Glutamatergic neuron (in vitro differentiated cells): Measurements from ENCODE around the gene PAK5. TPM values are rescaled to one million over a fixed set of nuclear protein-coding genes. Genes with fewer than 3 reads are reported as not detected.
"Not testable (repeated sequence)": the region's sequence is repeated elsewhere in the genome, so short reads cannot be mapped to it uniquely, and the experiment has no call there.

Source experiments
- DNase-seq: peaks from one replicate; pipeline ENCODE4 v3.0.0; 2022
- H3K27ac Mint-ChIP-seq: one replicate; pipeline ENCODE4 v1.8.0; 2020; ENCODE audit warnings: mild to moderate bottlenecking, mixed read lengths, inconsistent platforms; ENCODE audit not compliant: unreplicated experiment
- H3K27me3 Mint-ChIP-seq: one replicate; pipeline ENCODE4 v1.8.0; 2020; ENCODE audit warnings: mild to moderate bottlenecking, moderate library complexity, mixed read lengths, inconsistent platforms; ENCODE audit not compliant: unreplicated experiment
- H3K36me3 Mint-ChIP-seq: one replicate; pipeline ENCODE4 v1.8.0; 2020; ENCODE audit warnings: mild to moderate bottlenecking, mixed read lengths, inconsistent platforms; ENCODE audit not compliant: unreplicated experiment
- H3K4me1 Mint-ChIP-seq: one replicate; pipeline ENCODE4 v1.8.0; 2020; ENCODE audit warnings: mild to moderate bottlenecking, low read depth, mixed read lengths, inconsistent platforms; ENCODE audit not compliant: unreplicated experiment
- H3K4me3 Mint-ChIP-seq: one replicate; pipeline ENCODE4 v1.8.0; 2020; ENCODE audit warnings: mild to moderate bottlenecking, mixed read lengths, inconsistent platforms; ENCODE audit not compliant: unreplicated experiment
- H3K9me3 Mint-ChIP-seq: one replicate; pipeline ENCODE4 v1.8.0; 2020; ENCODE audit warnings: mild to moderate bottlenecking, moderate library complexity, mixed read lengths, inconsistent platforms; ENCODE audit not compliant: unreplicated experiment
- CTCF ChIP-seq: fragments of 200-600 bp; sonication (generic); IDR thresholded peaks from one replicate; pipeline ENCODE4 v1.5.0; 2021; ENCODE audit not compliant: partially characterized antibody, unreplicated experiment
- total RNA-seq: library from RNA; stranded (reverse); fragmentation: NEBNext Ultra II Directional; extraction: Animal tissue kit (Norgen Biotek cat#: 25700); gene quantifications from one replicate; pipeline ENCODE4 v1.2.1, GENCODE V29; 2021; ENCODE audit not compliant: unreplicated experiment

The PAK5 gene
- total RNA-seq, 1 donor from 2014 or later: 6.8 TPM

- H3K27ac Mint-ChIP-seq: no peak overlapping the region
- no peaks in the 10 kb centered on the region for H3K27me3 Mint-ChIP-seq
- no peaks in the 10 kb centered on the region for H3K36me3 Mint-ChIP-seq
- H3K9me3 Mint-ChIP-seq: no peaks in the 10 kb centered on the region
- H3K4me1 Mint-ChIP-seq: no peaks in the 10 kb centered on the region
- DNase-seq: no peak
- no peak overlapping the region for H3K4me3 Mint-ChIP-seq
- no peak for TF ChIP-seq CTCF
Observed at GRCh38 chr20:9647741-9648140, 191.1 kb downstream of the PAK5 start.

- no peaks in the 10 kb centered on the region for H3K27me3 Mint-ChIP-seq
- H3K9me3 Mint-ChIP-seq: no peaks in the 10 kb centered on the region
- no peak overlapping the region for H3K27ac Mint-ChIP-seq
- no peaks in the 10 kb centered on the region for H3K36me3 Mint-ChIP-seq
- no peaks in the 10 kb centered on the region for H3K4me1 Mint-ChIP-seq
- no peak overlapping the region for H3K4me3 Mint-ChIP-seq
- no peak for TF ChIP-seq CTCF
- no peak for DNase-seq
Observed at GRCh38 chr20:9646375-9646774, 192.5 kb downstream of the PAK5 start.

- no peak overlapping the region for H3K27ac Mint-ChIP-seq
- H3K27me3 Mint-ChIP-seq: no peaks in the 10 kb centered on the region
- peaks cover 4% of the 10 kb centered on the region for H3K36me3 Mint-ChIP-seq
- H3K9me3 Mint-ChIP-seq: no peaks in the 10 kb centered on the region
- no peak overlapping the region for H3K4me3 Mint-ChIP-seq
- no peak for DNase-seq
- no peaks in the 10 kb centered on the region for H3K4me1 Mint-ChIP-seq
- no peak for TF ChIP-seq CTCF
Observed at GRCh38 chr20:9642882-9643281, 196.0 kb downstream of the PAK5 start.

- not testable (repeated sequence) for H3K27me3 Mint-ChIP-seq, DNase-seq, H3K36me3 Mint-ChIP-seq, H3K4me1 Mint-ChIP-seq, H3K4me3 Mint-ChIP-seq, H3K27ac Mint-ChIP-seq, H3K9me3 Mint-ChIP-seq
Observed at GRCh38 chr20:9641499-9642000, 197.3 kb downstream of the PAK5 start.

- no peaks in the 10 kb centered on the region for H3K9me3 Mint-ChIP-seq
- H3K4me3 Mint-ChIP-seq: no peak overlapping the region
- H3K27me3 Mint-ChIP-seq: no peaks in the 10 kb centered on the region
- DNase-seq: no peak
- peaks cover 4% of the 10 kb centered on the region for H3K36me3 Mint-ChIP-seq
- H3K27ac Mint-ChIP-seq: no peak overlapping the region
- H3K4me1 Mint-ChIP-seq: no peaks in the 10 kb centered on the region
- no peak for TF ChIP-seq CTCF
Observed at GRCh38 chr20:9637889-9638288, 201.0 kb downstream of the PAK5 start.

GRCh38 chr20:9635750-9636149, 203.1 kb downstream of the PAK5 start:
- H3K4me3 Mint-ChIP-seq: no peak overlapping the region
- H3K9me3 Mint-ChIP-seq: no peaks in the 10 kb centered on the region
- no peak for DNase-seq
- no peak for TF ChIP-seq CTCF
- no peak overlapping the region for H3K27ac Mint-ChIP-seq
- H3K4me1 Mint-ChIP-seq: no peaks in the 10 kb centered on the region
- H3K27me3 Mint-ChIP-seq: no peaks in the 10 kb centered on the region
- H3K36me3 Mint-ChIP-seq: peaks cover 4% of the 10 kb centered on the region
